Uterus (tissue), 4 donors: ENCODE results near the gene IL25. TPM values are rescaled to one million over a fixed set of nuclear protein-coding genes. Genes with fewer than 3 reads are reported as not detected.

Experiments used
- DNase-seq, 2 donors: peaks; one replicate each; pipeline ENCODE4 v3.0.0-alpha.2; 2019 to 2020
- H3K27ac ChIP-seq, 2 donors: fragments of 200-600 bp; sonication (generic); 1 replicate in 1 of 2; 2 replicates in 1 of 2; pipeline ENCODE4 v1.5.1; 2016 to 2018
- H3K27me3 ChIP-seq, 2 donors: fragments of 200-600 bp; sonication (generic); one replicate each; pipeline ENCODE4 v1.5.1; 2018 to 2019; ENCODE audit warnings: control low read depth in 1 of 2
- H3K36me3 ChIP-seq, 2 donors: fragments of 200-600 bp; sonication (generic); one replicate each; pipeline ENCODE4 v1.5.1; 2019; ENCODE audit warnings: control low read depth in 1 of 2
- H3K4me1 ChIP-seq, 2 donors: fragments of 200-600 bp; sonication (generic); one replicate each; pipeline ENCODE4 v1.5.1; 2018 to 2019; ENCODE audit warnings: control low read depth in 1 of 2
- H3K4me3 ChIP-seq, 2 donors: fragments of 200-600 bp; sonication (generic); 1 replicate in 1 of 2; 2 replicates in 1 of 2; pipeline ENCODE4 v1.5.1; 2018 to 2019; ENCODE audit warnings: mild to moderate bottlenecking in 1 of 2
- H3K9me3 ChIP-seq, 2 donors: fragments of 200-600 bp; sonication (generic); one replicate each; pipeline ENCODE4 v1.5.1; 2019; ENCODE audit warnings: control low read depth in 1 of 2
- CTCF ChIP-seq, 4 experiments: fragments of 200-600 bp in 2 of 4; fragments of 450-650 bp in 2 of 4; sonication (generic) in 2 of 4; IDR thresholded peaks; one replicate each; pipeline ENCODE4 v1.5.1; 2016 to 2019; ENCODE audit warnings: antibody characterized with exemption in 4 of 4, mild to moderate bottlenecking in 2 of 4, moderate library complexity in 1 of 4
- POLR2A ChIP-seq, 2 donors: fragments of 450-650 bp; IDR thresholded peaks; one replicate each; pipeline ENCODE4 v1.6.1; 2016; ENCODE audit warnings: antibody characterized with exemption in 2 of 2, mild to moderate bottlenecking in 1 of 2, moderate library complexity in 1 of 2
- intact Hi-C: fragments of 100-400 bp; cut with DNase I; formaldehyde crosslinking; loops from one replicate; pipeline ENCODE4 v1.15.1; 2023; ENCODE audit warnings: low total_unique reads
- total RNA-seq, 4 donors: library from RNA; depleted of rRNA in 3 of 4; stranded (reverse); fragments of >200 nt in 3 of 4; gene quantifications; one replicate each; pipeline versions ENCODE4 v1.1.0 to v1.2.4, GENCODE V29; 2014 to 2023
- donor health status: DM: yes; HTN: yes; CAD: no.

Gene IL25
- total RNA-seq, 4 donors from 2014 or later: not detected

DNA sequence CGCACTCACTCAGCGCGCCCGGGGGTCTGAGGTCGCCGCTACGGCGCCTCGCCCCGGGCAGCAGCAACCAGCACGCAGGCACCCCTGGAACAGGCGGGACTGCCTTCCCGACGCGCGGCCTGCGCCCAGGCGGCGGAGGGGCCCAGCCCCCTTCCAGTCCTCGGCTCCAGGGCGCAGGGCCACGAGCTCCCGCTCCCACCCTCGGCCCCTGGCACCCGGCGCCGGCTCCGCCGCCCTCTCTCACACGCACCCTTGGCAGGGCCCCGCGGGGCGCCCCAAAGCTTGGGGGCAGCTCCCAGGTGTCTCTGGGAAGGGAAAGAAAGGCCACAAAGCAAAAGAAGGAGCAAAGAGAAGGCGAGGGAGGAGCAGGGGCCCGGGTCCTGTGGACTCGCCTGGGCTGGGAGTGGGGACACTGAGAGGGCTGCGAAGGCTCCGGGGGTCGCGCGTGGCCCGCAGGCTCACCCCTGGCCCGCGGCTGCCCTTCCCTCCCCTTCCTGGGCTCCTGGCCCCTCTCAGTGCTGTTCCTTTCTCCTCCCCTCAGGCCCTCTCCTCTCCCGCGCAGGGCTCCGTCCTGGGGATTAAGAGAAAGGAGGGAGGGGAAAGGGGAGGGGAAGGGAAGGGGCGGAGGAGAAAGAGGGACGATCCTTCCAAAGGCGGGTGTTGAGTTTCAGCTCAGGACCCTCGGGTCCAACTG is 6.7 kb upstream of the IL25 start:
- intact Hi-C loops: no loop called here
- H3K9me3 ChIP-seq: no peaks in the 10 kb centered on the region

DNA sequence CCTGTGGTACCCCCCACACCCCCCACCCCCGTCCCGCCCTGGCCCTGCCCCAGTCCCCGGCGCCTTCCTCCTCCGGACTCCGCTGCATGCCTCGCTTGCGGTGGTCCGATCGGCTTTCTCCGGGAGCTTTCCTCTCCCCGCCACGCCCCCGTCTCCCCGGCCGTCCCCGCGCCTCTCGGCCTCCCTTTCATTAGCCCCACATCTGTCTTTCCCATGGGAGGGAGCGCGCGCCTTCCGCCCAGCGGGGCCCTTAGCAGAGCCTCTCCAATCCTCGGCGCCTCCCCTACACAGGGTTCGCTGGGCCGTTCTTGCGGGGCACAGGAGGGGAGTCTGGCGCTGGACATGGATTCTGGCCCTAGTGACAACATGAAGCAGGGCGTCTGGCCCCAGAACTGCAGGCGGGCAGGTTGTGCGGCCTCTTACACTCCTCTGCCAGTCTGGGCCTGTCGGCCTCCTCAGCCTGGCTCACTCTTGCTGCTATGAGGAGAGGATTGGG is 6.1 kb upstream of the IL25 start:
- Histone ChIP-seq H3K9me3 (no peaks in the 10 kb centered on the region), H3K36me3 (no peaks in the 10 kb centered on the region), H3K4me3 (peak overlapping the region; percentile 60 to 68), H3K27me3 (no peaks in the 10 kb centered on the region), H3K27ac (peak overlapping the region; percentile 97 to 98), H3K4me1 (peaks cover 0 to 7% of the 10 kb centered on the region in 2 donors)
- DNase-seq: peak; percentile 83
- intact Hi-C loops: no loop called here
- TF ChIP-seq CTCF (IDR thresholded peaks at IDR 0.05) (peak in 1 of 4 experiments; percentile 14), POLR2A (IDR thresholded peaks at IDR 0.05) (no peak)

More for the DNA sequence above, 6.7 kb upstream of the IL25 start:
- Histone ChIP-seq H3K27ac (peak overlapping the region; percentile 97 to 98), H3K4me1 (peaks cover 0 to 7% of the 10 kb centered on the region in 2 donors), H3K27me3 (no peaks in the 10 kb centered on the region), H3K36me3 (no peaks in the 10 kb centered on the region), H3K4me3 (peak overlapping the region; percentile 60 to 68)
- TF ChIP-seq POLR2A (IDR thresholded peaks at IDR 0.05) (peak; percentile 66 to 69), CTCF (IDR thresholded peaks at IDR 0.05) (no peak)
- peak; percentile 75 to 81 for DNase-seq

GRCh38 chr14:23370221-23370620 is 2.4 kb upstream of the IL25 start:
- Histone ChIP-seq H3K9me3 (no peaks in the 10 kb centered on the region), H3K4me3 (no peak overlapping the region), H3K27ac (no peak overlapping the region), H3K36me3 (no peaks in the 10 kb centered on the region), H3K27me3 (no peaks in the 10 kb centered on the region), H3K4me1 (no peaks in the 10 kb centered on the region)
- no peak for TF ChIP-seq POLR2A (IDR thresholded peaks at IDR 0.05)
- TF ChIP-seq CTCF (IDR thresholded peaks at IDR 0.05): no peak
- DNase-seq: no peak
- intact Hi-C loops: no loop called here

DNA sequence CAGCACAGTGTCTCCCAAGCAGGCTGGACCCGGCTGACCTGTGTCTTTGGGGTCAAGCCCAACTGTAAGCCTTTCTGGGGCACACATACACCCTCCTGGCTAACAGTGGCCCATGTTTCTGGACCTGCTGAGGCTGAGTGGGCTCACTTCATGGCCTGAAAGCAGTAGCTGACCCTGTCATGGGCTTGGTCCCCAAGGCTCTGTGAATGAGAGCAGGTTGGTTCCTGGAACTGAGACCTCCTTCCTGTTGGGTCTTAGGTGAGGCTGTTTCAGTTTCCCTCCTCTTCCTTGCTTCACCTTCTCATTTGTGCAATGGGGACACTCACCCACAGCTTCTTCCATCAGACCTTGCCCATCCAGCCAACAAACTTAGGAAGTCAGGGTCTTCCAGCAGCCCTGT is 744 bp upstream of the IL25 start:
- Histone ChIP-seq H3K27ac (no peak overlapping the region), H3K27me3 (no peaks in the 10 kb centered on the region), H3K4me1 (no peaks in the 10 kb centered on the region), H3K36me3 (no peaks in the 10 kb centered on the region), H3K9me3 (no peaks in the 10 kb centered on the region), H3K4me3 (no peak overlapping the region)
- TF ChIP-seq CTCF (IDR thresholded peaks at IDR 0.05) (no peak), POLR2A (IDR thresholded peaks at IDR 0.05) (no peak)
- intact Hi-C loops: no loop called here
- DNase-seq: no peak

DNA sequence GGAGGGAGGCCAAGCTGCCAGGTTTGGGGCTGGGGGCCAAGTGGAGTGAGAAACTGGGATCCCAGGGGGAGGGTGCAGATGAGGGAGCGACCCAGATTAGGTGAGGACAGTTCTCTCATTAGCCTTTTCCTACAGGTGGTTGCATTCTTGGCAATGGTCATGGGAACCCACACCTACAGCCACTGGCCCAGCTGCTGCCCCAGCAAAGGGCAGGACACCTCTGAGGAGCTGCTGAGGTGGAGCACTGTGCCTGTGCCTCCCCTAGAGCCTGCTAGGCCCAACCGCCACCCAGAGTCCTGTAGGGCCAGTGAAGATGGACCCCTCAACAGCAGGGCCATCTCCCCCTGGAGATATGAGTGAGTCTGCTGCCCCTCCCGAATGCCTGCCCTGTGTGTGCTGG is 432 bp downstream of the IL25 start:
- TF ChIP-seq POLR2A (IDR thresholded peaks at IDR 0.05) (no peak), CTCF (IDR thresholded peaks at IDR 0.05) (no peak)
- Histone ChIP-seq H3K27me3 (no peaks in the 10 kb centered on the region), H3K36me3 (no peaks in the 10 kb centered on the region), H3K4me1 (no peaks in the 10 kb centered on the region), H3K27ac (no peak overlapping the region), H3K4me3 (no peak overlapping the region), H3K9me3 (no peaks in the 10 kb centered on the region)
- intact Hi-C loops: no loop called here
- no peak for DNase-seq
